Measurements from ENCODE around the gene IL10. TPM values are rescaled to one million over a fixed set of nuclear protein-coding genes. Genes with fewer than 3 reads are reported as not detected.

IL10 gene
- total and polyA plus RNA-seq, 7 donors: 1.6 to 16.8 (median 5.4) TPM

- Histone ChIP-seq H3K27ac (no peak overlapping the region), H3K4me3 (no peak overlapping the region), H3K27me3 (no peaks in the 10 kb centered on the region), H3K4me1 (peaks cover 0 to 26% (median 15%) of the 10 kb centered on the region in 4 donors), H3K9me3 (no peaks in the 10 kb centered on the region), H3K36me3 (no peaks in the 10 kb centered on the region)
- DNase-seq: no peak
- TF ChIP-seq EP300 (IDR thresholded peaks at IDR 0.05) (no peak), POLR2A (IDR thresholded peaks at IDR 0.05) (no peak), CTCF (IDR thresholded peaks at IDR 0.05) (no peak), POLR2AphosphoS5 (IDR thresholded peaks at IDR 0.05) (no peak)
- 85 to 89% methylated on average over 6 of the region's 6 CpGs for WGBS, 2 donors
- intact Hi-C loops (cut with DNase I): no loop called here
These were observed 31.1 kb downstream of the IL10 start for GRCh38 chr1:206741142-206741701.

- Histone ChIP-seq H3K27ac (no peak overlapping the region), H3K4me1 (peaks cover 0 to 26% (median 17%) of the 10 kb centered on the region in 4 donors), H3K9me3 (no peaks in the 10 kb centered on the region), H3K27me3 (no peaks in the 10 kb centered on the region), H3K36me3 (peaks cover 0 to 10% (median 1%) of the 10 kb centered on the region in 4 donors), H3K4me3 (no peak overlapping the region)
- DNase-seq: no peak
- intact Hi-C loops (cut with DNase I): no loop called here
- WGBS, 2 donors: 33 to 56% methylated on average over 5 of the region's 5 CpGs
- TF ChIP-seq POLR2A (IDR thresholded peaks at IDR 0.05) (no peak), CTCF (IDR thresholded peaks at IDR 0.05) (no peak)
These were observed 32.8 kb downstream of the IL10 start for GRCh38 chr1:206739411-206740076.

GRCh38 chr1:206738370-206739366 lies 33.6 kb downstream of the IL10 start:
- no peak for DNase-seq
- 49 to 57% methylated on average over 3 of the region's 3 CpGs for WGBS, 2 donors
- Histone ChIP-seq H3K27me3 (no peaks in the 10 kb centered on the region), H3K4me1 (peaks cover 0 to 26% (median 17%) of the 10 kb centered on the region in 4 donors), H3K9me3 (no peaks in the 10 kb centered on the region), H3K27ac (no peak overlapping the region), H3K36me3 (peaks cover 3 to 13% (median 5%) of the 10 kb centered on the region in 4 donors), H3K4me3 (no peak overlapping the region)
- no peak for TF ChIP-seq CTCF (IDR thresholded peaks at IDR 0.05)
- peak in 1 of 4 donors; percentile 3 for TF ChIP-seq POLR2AphosphoS5 (IDR thresholded peaks at IDR 0.05)
- TF ChIP-seq EP300 (IDR thresholded peaks at IDR 0.05): no peak
- no peak for TF ChIP-seq POLR2A (IDR thresholded peaks at IDR 0.05)
- intact Hi-C loops (cut with DNase I): no loop called here

GRCh38 chr1:206737729-206738201 lies 34.5 kb downstream of the IL10 start:
- no peak for DNase-seq
- H3K9me3 ChIP-seq: no peaks in the 10 kb centered on the region
- H3K36me3 ChIP-seq: peaks cover 7 to 22% (median 12%) of the 10 kb centered on the region in 4 donors
- intact Hi-C loops (cut with DNase I): no loop called here
- no peak for TF ChIP-seq CTCF (IDR thresholded peaks at IDR 0.05)
- TF ChIP-seq EP300 (IDR thresholded peaks at IDR 0.05): no peak
- TF ChIP-seq POLR2A (IDR thresholded peaks at IDR 0.05): no peak
- peak in 1 of 4 donors; percentile 18 for TF ChIP-seq POLR2AphosphoS5 (IDR thresholded peaks at IDR 0.05)
- H3K27ac ChIP-seq: peak overlapping the region in 2 of 4 donors; percentile 11 to 21
- 64 to 65% methylated on average over 3 of the region's 3 CpGs for WGBS, 2 donors
- no peak overlapping the region for H3K4me3 ChIP-seq
- H3K4me1 ChIP-seq: peaks cover 0 to 26% (median 17%) of the 10 kb centered on the region in 4 donors
- no peaks in the 10 kb centered on the region for H3K27me3 ChIP-seq

All from sigmoid colon (tissue), 7 donors.